K562 (cell line): ENCODE data around the gene TANC1.

Experiments used
- CREB5 ChIP-seq: fragments of 250-450 bp; sonication (Bioruptor Pico); IDR thresholded peaks from 2 replicates; pipeline ENCODE4 v1.5.0; 2020; ENCODE audit warnings: mild to moderate bottlenecking
- CUX1 ChIP-seq: fragments of 200-800 bp; sonication (Bioruptor generic); IDR thresholded peaks from 2 replicates; pipeline ENCODE4 v1.6.1; 2016; ENCODE audit warnings: missing genetic modification characterization, missing compliant biosample characterization
- EGR1 ChIP-seq: fragments of 450-650 bp; conservative IDR thresholded peaks from 2 replicates; pipeline ENCODE4 v1.6.1; 2017; ENCODE audit warnings: mild to moderate bottlenecking
- NFRKB ChIP-seq: fragments of 450-650 bp; IDR thresholded peaks from 2 replicates; pipeline ENCODE4 v1.6.1; 2016; ENCODE audit warnings: low read depth
- POLR2A ChIP-seq: fragments of 450-650 bp; conservative IDR thresholded peaks from 2 replicates; pipeline ENCODE4 v1.6.1; 2016
- SRSF7 ChIP-seq: fragments of 200-400 bp; formaldehyde crosslinking; optimal IDR thresholded peaks from 2 replicates; pipeline ENCODE3; 2017; ENCODE audit warnings: mild to moderate bottlenecking, low read depth, low read length
- ZNF184 ChIP-seq: sonication (generic); formaldehyde crosslinking; IDR thresholded peaks from 2 replicates; pipeline ENCODE4 v1.5.0; 2020; ENCODE audit warnings: missing genetic modification reagents
- ZNF589 ChIP-seq: fragments of 200-800 bp; sonication (Bioruptor generic); IDR thresholded peaks from 2 replicates; pipeline ENCODE4 v1.6.1; 2016; ENCODE audit warnings: low read depth, missing genetic modification characterization, missing compliant biosample characterization
- TF ChIP-seq, protein P1 (sequence below), 3 experiments: IDR thresholded peaks in 2 of 3; conservative IDR thresholded peaks in 1 of 3; 2 replicates each; pipeline ENCODE4 v1.5.1; 2011 to 2012; ENCODE audit warnings: low read length in 3 of 3, mild to moderate bottlenecking in 3 of 3, control low read depth in 2 of 3, improper control_type of control experiment in 1 of 3, inconsistent platforms in 1 of 3, low read depth in 1 of 3, mixed read lengths in 1 of 3, moderate library complexity in 1 of 3; ENCODE audit not compliant: insufficient read depth in 2 of 3
- TF ChIP-seq, protein P2 (sequence below): sonication (generic); formaldehyde crosslinking; IDR thresholded peaks from 2 replicates; pipeline ENCODE4 v1.8.1; 2022; ENCODE audit warnings: missing genetic modification reagents

- no peak for TF ChIP-seq ZNF589 (CRISPR knock-in tag)
- no peak for TF ChIP-seq SRSF7
- TF ChIP-seq ZNF184 (CRISPR knock-in tag) = no peak
- TF ChIP-seq, protein P1, sequence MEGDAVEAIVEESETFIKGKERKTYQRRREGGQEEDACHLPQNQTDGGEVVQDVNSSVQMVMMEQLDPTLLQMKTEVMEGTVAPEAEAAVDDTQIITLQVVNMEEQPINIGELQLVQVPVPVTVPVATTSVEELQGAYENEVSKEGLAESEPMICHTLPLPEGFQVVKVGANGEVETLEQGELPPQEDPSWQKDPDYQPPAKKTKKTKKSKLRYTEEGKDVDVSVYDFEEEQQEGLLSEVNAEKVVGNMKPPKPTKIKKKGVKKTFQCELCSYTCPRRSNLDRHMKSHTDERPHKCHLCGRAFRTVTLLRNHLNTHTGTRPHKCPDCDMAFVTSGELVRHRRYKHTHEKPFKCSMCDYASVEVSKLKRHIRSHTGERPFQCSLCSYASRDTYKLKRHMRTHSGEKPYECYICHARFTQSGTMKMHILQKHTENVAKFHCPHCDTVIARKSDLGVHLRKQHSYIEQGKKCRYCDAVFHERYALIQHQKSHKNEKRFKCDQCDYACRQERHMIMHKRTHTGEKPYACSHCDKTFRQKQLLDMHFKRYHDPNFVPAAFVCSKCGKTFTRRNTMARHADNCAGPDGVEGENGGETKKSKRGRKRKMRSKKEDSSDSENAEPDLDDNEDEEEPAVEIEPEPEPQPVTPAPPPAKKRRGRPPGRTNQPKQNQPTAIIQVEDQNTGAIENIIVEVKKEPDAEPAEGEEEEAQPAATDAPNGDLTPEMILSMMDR (IDR thresholded peaks at IDR 0.05 in 2 of 3, conservative IDR thresholded peaks at IDR 0.05 in 1 of 3; ENCODE audit: insufficient read depth in 2 of 3, low read depth in 1 of 3, low read length in 3 of 3) = no peak
- no peak for TF ChIP-seq NFRKB
- TF ChIP-seq CREB5 (CRISPR knock-in tag) = no peak
- no peak for TF ChIP-seq EGR1
- TF ChIP-seq, protein P2, sequence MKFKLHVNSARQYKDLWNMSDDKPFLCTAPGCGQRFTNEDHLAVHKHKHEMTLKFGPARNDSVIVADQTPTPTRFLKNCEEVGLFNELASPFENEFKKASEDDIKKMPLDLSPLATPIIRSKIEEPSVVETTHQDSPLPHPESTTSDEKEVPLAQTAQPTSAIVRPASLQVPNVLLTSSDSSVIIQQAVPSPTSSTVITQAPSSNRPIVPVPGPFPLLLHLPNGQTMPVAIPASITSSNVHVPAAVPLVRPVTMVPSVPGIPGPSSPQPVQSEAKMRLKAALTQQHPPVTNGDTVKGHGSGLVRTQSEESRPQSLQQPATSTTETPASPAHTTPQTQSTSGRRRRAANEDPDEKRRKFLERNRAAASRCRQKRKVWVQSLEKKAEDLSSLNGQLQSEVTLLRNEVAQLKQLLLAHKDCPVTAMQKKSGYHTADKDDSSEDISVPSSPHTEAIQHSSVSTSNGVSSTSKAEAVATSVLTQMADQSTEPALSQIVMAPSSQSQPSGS (CRISPR knock-in tag) = no peak
- no peak for TF ChIP-seq CUX1 (CRISPR knock-in tag)
- no peak for TF ChIP-seq POLR2A
These were observed 246.7 kb downstream of the TANC1 start for GRCh38 chr2:159215116-159215515.
